A673 (cell line): ENCODE measurements around the gene MAPKAP1.

Source experiments
- CTCF ChIP-seq: fragments of 300-800, 200-600 bp; sonication (generic); conservative IDR thresholded peaks from 2 replicates; pipeline ENCODE4 v1.5.1; 2017; ENCODE audit warnings: low read depth, mild to moderate bottlenecking, antibody characterized with exemption, low read length, moderate library complexity, mixed read lengths
- EZH2 ChIP-seq: fragments of 200-600 bp; sonication (generic); IDR thresholded peaks from 2 replicates; pipeline ENCODE4 v1.6.1; 2017; ENCODE audit warnings: borderline replicate concordance, low read depth, mild to moderate bottlenecking, mixed read lengths, antibody characterized with exemption, low read length; ENCODE audit not compliant: poor library complexity, severe bottlenecking

- TF ChIP-seq CTCF, result no peak
- TF ChIP-seq EZH2, result no peak
Observed at GRCh38 chr9:125536167-125536772, 170.7 kb downstream of the MAPKAP1 start.
